Adrenal gland (tissue), 12 donors: ENCODE results near the gene CYB561A3. TPM values are rescaled to one million over a fixed set of nuclear protein-coding genes. Genes with fewer than 3 reads are reported as not detected.

Experiments
- DNase-seq, 7 donors: peaks; one replicate each; pipeline ENCODE4 v3.0.0-alpha.2; 2019 to 2020
- H3K27ac ChIP-seq, 5 donors: fragments of 200-600 bp; sonication (generic) in 4 of 5; 1 replicate in 3 of 5; 2 replicates in 2 of 5; pipeline versions ENCODE4 v1.5.1 to v1.8.0; 2016 to 2020; ENCODE audit warnings: mild to moderate bottlenecking in 1 of 5
- H3K27me3 ChIP-seq: fragments of 200-600 bp; 2 replicates; pipeline ENCODE4 v1.8.0; 2021
- H3K36me3 ChIP-seq, 2 donors: fragments of 200-600 bp; replicated peaks in 1 of 2; 1 replicate in 1 of 2; 2 replicates in 1 of 2; pipeline versions ENCODE4 v1.5.1 to v1.8.0; 2018 to 2022
- H3K4me1 ChIP-seq, 2 donors: fragments of 200-600 bp; replicated peaks in 1 of 2; 1 replicate in 1 of 2; 2 replicates in 1 of 2; pipeline versions ENCODE4 v1.5.1 to v1.8.0; 2018 to 2021
- H3K4me3 ChIP-seq, 4 donors: fragments of 200-600 bp; sonication (generic) in 3 of 4; one replicate each; pipeline ENCODE4 v1.5.1; 2016 to 2018
- H3K9me3 ChIP-seq, 3 donors: fragments of 200-600 bp; sonication (generic) in 1 of 3; replicated peaks in 1 of 3; 1 replicate in 2 of 3; 2 replicates in 1 of 3; pipeline versions ENCODE4 v1.5.1 to v1.8.0; 2016 to 2021
- CTCF ChIP-seq, 6 experiments: fragments of 450-650 bp in 4 of 6; fragments of 200-600 bp in 2 of 6; sonication (generic) in 1 of 6; IDR thresholded peaks; 1 replicate in 5 of 6; 2 replicates in 1 of 6; pipeline versions ENCODE4 v1.5.1 to v1.8.0; 2016 to 2021; ENCODE audit warnings: antibody characterized with exemption in 6 of 6, mild to moderate bottlenecking in 2 of 6, moderate library complexity in 1 of 6
- POLR2A ChIP-seq, 2 donors: fragments of 450-650 bp; IDR thresholded peaks; one replicate each; pipeline ENCODE4 v1.6.1; 2017; ENCODE audit warnings: antibody characterized with exemption in 2 of 2, mild to moderate bottlenecking in 2 of 2, moderate library complexity in 1 of 2
- WGBS, 4 donors: extraction: QIAGEN DNeasy Blood & Tissue Kit in 2 of 4; methylation state at CpG; one replicate each; pipeline versions ENCODE4 v1.1.5 to v1.1.7; 2013 to 2017; 5-methylcytosine and 5-hydroxymethylcytosine counted together
- intact Hi-C, 2 donors: fragments of 100-400 bp; cut with DNase I; formaldehyde crosslinking; loops; one replicate each; pipeline versions ENCODE4 v1.14.1 to v1.15.0; 2022 to 2023
- polyA plus RNA-seq, 3 donors: library from polyadenylated mRNA; stranded (reverse); fragments of 200-250 nt in 2 of 3; fragments of 350-450 nt in 1 of 3; fragmentation: Illumina TruSeq in 1 of 3; extraction: RNeasy Lipid Tissue Mini Kit (QIAGEN cat#74804) in 1 of 3; gene quantifications; one replicate each; pipeline ENCODE4 v1.2.3, GENCODE V29; 2013 to 2014
- total RNA-seq, 9 donors: library from RNA; depleted of rRNA in 4 of 9; stranded (reverse); fragments of >200 nt in 4 of 9; fragments of 120-200 nt in 1 of 9; fragmentation: NEBNext Ultra II Directional in 1 of 9; extraction: Animal tissue kit (Norgen Biotek cat#: 25700) in 1 of 9; gene quantifications; one replicate each; pipeline versions ENCODE4 v1.1.0 to v1.2.4, GENCODE V29; 2013 to 2023
- donor health status: healthy with polysubstance abuse.
- donor health status: Bipolar disorder and iron deficiency.
- donor health status: DM: yes; HTN: yes; CAD: no.
- donor health status: DM: no; HTN: no; CAD: no.
- donor health status: DM: no; HTN: no; CAD: no.
- donor health status: DM: yes; HTN: yes; CAD: no.

The CYB561A3 gene
- total and polyA plus RNA-seq, 12 donors = 46.1 to 1,306 (median 622) TPM

GRCh38 chr11:61357233-61357893 is 4.3 kb downstream of the CYB561A3 start:
- Histone ChIP-seq H3K9me3 (no peaks in the 10 kb centered on the region), H3K4me1 (peaks cover 42 to 74% of the 10 kb centered on the region in 2 donors), H3K27me3 (no peaks in the 10 kb centered on the region), H3K36me3 (peaks cover 0 to 22% of the 10 kb centered on the region in 2 donors), H3K27ac (peak overlapping the region; percentile 5 to 81 (median 66)), H3K4me3 (no peak overlapping the region)
- no peak for TF ChIP-seq CTCF (IDR thresholded peaks at IDR 0.05)
- TF ChIP-seq POLR2A (IDR thresholded peaks at IDR 0.05) = peak in 1 of 2 donors; percentile 29
- no peak for DNase-seq
- intact Hi-C loops = no loop called here
- 72 to 86% (median 79%) methylated on average over 6 to 9 of the region's 9 CpGs for WGBS, 4 donors

GRCh38 chr11:61356706-61357105 is 5.0 kb downstream of the CYB561A3 start:
- 60 to 83% (median 68%) methylated on average over 1 to 4 of the region's 4 CpGs for WGBS, 4 donors
- H3K27me3 ChIP-seq = no peaks in the 10 kb centered on the region
- peak overlapping the region; percentile 5 to 81 (median 66) for H3K27ac ChIP-seq
- TF ChIP-seq CTCF (IDR thresholded peaks at IDR 0.05) (no peak), POLR2A (IDR thresholded peaks at IDR 0.05) (no peak)
- peaks cover 47 to 77% of the 10 kb centered on the region in 2 donors for H3K4me1 ChIP-seq
- intact Hi-C loops = no loop called here
- H3K4me3 ChIP-seq = no peak overlapping the region
- peaks cover 0 to 29% of the 10 kb centered on the region in 2 donors for H3K36me3 ChIP-seq
- no peak for DNase-seq
- no peaks in the 10 kb centered on the region for H3K9me3 ChIP-seq

GRCh38 chr11:61354208-61354607 is 7.5 kb downstream of the CYB561A3 start:
- intact Hi-C loops = no loop called here
- H3K27ac ChIP-seq = peak overlapping the region; percentile 19 to 88 (median 73)
- H3K27me3 ChIP-seq = no peaks in the 10 kb centered on the region
- peak in 1 of 7 donors; percentile 34 for DNase-seq
- TF ChIP-seq POLR2A (IDR thresholded peaks at IDR 0.05) = no peak
- no peak for TF ChIP-seq CTCF (IDR thresholded peaks at IDR 0.05)
- H3K4me3 ChIP-seq = no peak overlapping the region
- 48 to 56% (median 50%) methylated on average over 2 of the region's 2 CpGs for WGBS, 4 donors
- peaks cover 40 to 74% of the 10 kb centered on the region in 2 donors for H3K4me1 ChIP-seq
- H3K9me3 ChIP-seq = no peaks in the 10 kb centered on the region
- H3K36me3 ChIP-seq = peaks cover 0 to 50% of the 10 kb centered on the region in 2 donors

- 65 to 74% (median 71%) methylated on average over 10 to 15 of the region's 15 CpGs for WGBS, 4 donors
- no peaks in the 10 kb centered on the region for H3K9me3 ChIP-seq
- peak overlapping the region in 4 of 5 donors; percentile 19 to 88 (median 74) for H3K27ac ChIP-seq
- peaks cover 40 to 71% of the 10 kb centered on the region in 2 donors for H3K4me1 ChIP-seq
- DNase-seq = peak in 6 of 7 donors; percentile 69 to 87 (median 84)
- H3K4me3 ChIP-seq = no peak overlapping the region
- TF ChIP-seq CTCF (IDR thresholded peaks at IDR 0.05) = no peak
- TF ChIP-seq POLR2A (IDR thresholded peaks at IDR 0.05) = peak in 1 of 2 donors; percentile 49
- intact Hi-C loops = no loop called here
- H3K36me3 ChIP-seq = peaks cover 0 to 58% of the 10 kb centered on the region in 2 donors
- H3K27me3 ChIP-seq = no peaks in the 10 kb centered on the region
Measured at GRCh38 chr11:61353131-61354067, 8.3 kb downstream of the CYB561A3 start.
